A549 (cell line): ENCODE measurements around the gene ADAP1. TPM values are rescaled to one million over a fixed set of nuclear protein-coding genes. Genes with fewer than 3 reads are reported as not detected.

Experiments
- ATAC-seq, 2 experiments: fragments of 200-7000 bp in 1 of 2; fragments of >200 bp in 1 of 2; cut with Nextera tagmentation in 1 of 2; cut with Tn5 transposase in 1 of 2; 3 replicates each; pipeline versions ENCODE4 v1.8.0 to v1.9.1; 2018 to 2020; ENCODE audit warnings: mild to moderate bottlenecking in 1 of 2, moderate library complexity in 1 of 2
- CTCF ChIA-PET: fragments of 300-600 bp; sonication (Branson Sonifier 250); formaldehyde crosslinking; extraction: SDS; loops from one replicate; lab custom pipeline; 2021; ENCODE audit warnings: antibody characterized with exemption, inconsistent platforms; lab: Yijun Ruan, JAX
- POLR2A ChIA-PET: fragments of 350-600 bp; formaldehyde crosslinking; extraction: SDS; loops from one replicate; lab custom pipeline; 2021; ENCODE audit warnings: antibody characterized with exemption, inconsistent platforms; lab: Yijun Ruan, JAX
- DNase-seq, 2 experiments: peaks; one replicate each; pipeline versions ENCODE4 v3.0.0 to v3.0.0-alpha.2; 2011 to 2016; ENCODE audit warnings: low read depth in 1 of 2, low spot score in 1 of 2
- FAIRE-seq: peaks from 2 replicates; lab custom pipeline; 2011; peaks lifted over from hg19 to GRCh38; lab: Jason Lieb, UNC
- H3K27ac ChIP-seq, 2 experiments: fragments of >200 bp; sonication (Bioruptor Twin); formaldehyde crosslinking; 3 replicates each; pipeline ENCODE4 v1.5.1; 2016 to 2017
- H3K4me1 ChIP-seq: fragments of >200 bp; sonication (Bioruptor Twin); formaldehyde crosslinking; 3 replicates; pipeline ENCODE4 v1.6.1; 2016
- H3K4me2 ChIP-seq: fragments of >200 bp; sonication (Bioruptor Twin); formaldehyde crosslinking; 3 replicates; pipeline ENCODE4 v1.6.1; 2016
- H3K4me3 ChIP-seq: fragments of >200 bp; sonication (Bioruptor Twin); formaldehyde crosslinking; 3 replicates; pipeline ENCODE4 v1.5.1; 2016
- H3K9me3 ChIP-seq: fragments of >200 bp; sonication (Bioruptor Twin); formaldehyde crosslinking; 3 replicates; pipeline ENCODE4 v1.6.1; 2016
- CBX2 ChIP-seq: fragments of 200-600 bp; sonication (generic); IDR thresholded peaks from 2 replicates; pipeline ENCODE4 v1.6.1; 2016; ENCODE audit warnings: low read depth, mild to moderate bottlenecking, borderline replicate concordance
- EHF ChIP-seq: fragments of 250-450 bp; sonication (Bioruptor Pico); IDR thresholded peaks from 2 replicates; pipeline ENCODE4 v1.5.0; 2020; ENCODE audit warnings: mild to moderate bottlenecking
- FOSB ChIP-seq: fragments of 250-450 bp; sonication (Bioruptor Pico); IDR thresholded peaks from 2 replicates; pipeline ENCODE4 v1.5.0; 2020; ENCODE audit warnings: mild to moderate bottlenecking, moderate library complexity
- FOSL2 ChIP-seq, 2 experiments: fragments of 450-650 bp in 1 of 2; fragments of >200 bp in 1 of 2; sonication (Bioruptor Twin) in 1 of 2; formaldehyde crosslinking; IDR thresholded peaks; 2 replicates each; pipeline versions ENCODE4 v1.5.0 to v1.6.1; 2016 to 2020; ENCODE audit warnings: mild to moderate bottlenecking in 1 of 2, moderate library complexity in 1 of 2
- FOXS1 ChIP-seq: fragments of 250-450 bp; sonication (Bioruptor Pico); IDR thresholded peaks from 2 replicates; pipeline ENCODE4 v1.5.0; 2020; ENCODE audit warnings: mild to moderate bottlenecking, moderate library complexity
- HOXB5 ChIP-seq: fragments of 250-450 bp; sonication (Bioruptor Pico); IDR thresholded peaks from 2 replicates; pipeline ENCODE4 v1.5.0; 2020; ENCODE audit warnings: mild to moderate bottlenecking, moderate library complexity
- JUN ChIP-seq, 2 experiments: fragments of >200 bp; sonication (Bioruptor Twin); formaldehyde crosslinking; IDR thresholded peaks; 2 replicates in 1 of 2; 3 replicates in 1 of 2; pipeline ENCODE4 v1.6.1; 2016 to 2017
- JUNB ChIP-seq: fragments of >200 bp; sonication (Bioruptor Twin); formaldehyde crosslinking; IDR thresholded peaks from 2 replicates; pipeline ENCODE4 v1.6.1; 2016
- KDM5A ChIP-seq: fragments of 200-600 bp; sonication (generic); IDR thresholded peaks from 2 replicates; pipeline ENCODE4 v1.6.1; 2016; ENCODE audit warnings: antibody characterized with exemption, mild to moderate bottlenecking
- MYC ChIP-seq: IDR thresholded peaks from 2 replicates; pipeline ENCODE4 v1.6.1; 2012; ENCODE audit warnings: mild to moderate bottlenecking, inconsistent platforms, low read length, improper control_type of control experiment, borderline replicate concordance
- NPAS2 ChIP-seq: fragments of 250-450 bp; sonication (Bioruptor Pico); IDR thresholded peaks from 2 replicates; pipeline ENCODE4 v1.8.0; 2022; ENCODE audit warnings: mild to moderate bottlenecking, moderate library complexity, borderline replicate concordance
- NR3C1 ChIP-seq: fragments of >200 bp; sonication (Bioruptor Twin); formaldehyde crosslinking; IDR thresholded peaks from 3 replicates; pipeline ENCODE4 v1.6.1; 2017
- PHF8 ChIP-seq: fragments of 200-600 bp; sonication (generic); IDR thresholded peaks from 2 replicates; pipeline ENCODE4 v1.6.1; 2016; ENCODE audit warnings: low read depth, mild to moderate bottlenecking, antibody characterized with exemption, moderate library complexity, borderline replicate concordance
- POLR2A ChIP-seq: IDR thresholded peaks from 2 replicates; pipeline ENCODE4 v1.6.1; 2012; ENCODE audit warnings: mild to moderate bottlenecking, low read length
- RAD21 ChIP-seq, 2 experiments: fragments of >200 bp in 1 of 2; sonication (Bioruptor Twin) in 1 of 2; formaldehyde crosslinking in 1 of 2; IDR thresholded peaks in 1 of 2; conservative IDR thresholded peaks in 1 of 2; 2 replicates in 1 of 2; 3 replicates in 1 of 2; pipeline ENCODE4 v1.6.1; 2012 to 2018; ENCODE audit warnings: inconsistent platforms in 1 of 2
- RCOR1 ChIP-seq: fragments of 150-350 bp; IDR thresholded peaks from 2 replicates; pipeline ENCODE4 v1.6.1; 2014; ENCODE audit warnings: antibody characterized with exemption, low read length, low read depth
- RFX5 ChIP-seq: fragments of 450-650 bp; IDR thresholded peaks from 2 replicates; pipeline ENCODE4 v1.7.1; 2014; ENCODE audit warnings: antibody characterized with exemption, mild to moderate bottlenecking, moderate library complexity
- SMC3 ChIP-seq: fragments of >200 bp; sonication (Bioruptor Twin); formaldehyde crosslinking; IDR thresholded peaks from 3 replicates; pipeline ENCODE4 v1.6.1; 2018; ENCODE audit warnings: inconsistent platforms
- SREBF2 ChIP-seq: fragments of 450-650 bp; IDR thresholded peaks from 2 replicates; pipeline ENCODE4 v1.6.1; 2014; ENCODE audit warnings: mild to moderate bottlenecking, moderate library complexity
- TFCP2L1 ChIP-seq: fragments of 250-450 bp; sonication (Bioruptor Pico); IDR thresholded peaks from 2 replicates; pipeline ENCODE4 v1.5.0; 2021; ENCODE audit warnings: mild to moderate bottlenecking
- TP53 ChIP-seq: fragments of 250-450 bp; sonication (Bioruptor Pico); IDR thresholded peaks from 2 replicates; pipeline ENCODE4 v1.5.0; 2021; ENCODE audit warnings: mild to moderate bottlenecking, moderate library complexity
- ZC3H11A ChIP-seq: fragments of 450-650 bp; IDR thresholded peaks from 2 replicates; pipeline ENCODE4 v1.6.1; 2014; ENCODE audit warnings: antibody characterized with exemption, mild to moderate bottlenecking
- ZFP36 ChIP-seq: fragments of 450-650 bp; IDR thresholded peaks from 2 replicates; pipeline ENCODE4 v1.6.1; 2014; ENCODE audit warnings: borderline replicate concordance; ENCODE audit not compliant: partially characterized antibody
- WGBS: methylation state at CpG from one replicate; pipeline ENCODE4 v1.1.6; 2017; ENCODE audit errors: missing lambda C conversion rate; 5-methylcytosine and 5-hydroxymethylcytosine counted together
- polyA plus RNA-seq, 4 experiments: library from polyadenylated mRNA; depleted of rRNA in 3 of 4; stranded (reverse); fragments of >200 nt; fragmentation: RNase III in 1 of 4; extraction: RNeasy Plus Mini Kit Qiagen cat#74134 plus additional on column Dnase treatment in 1 of 4; gene quantifications; 2 replicates in 3 of 4; 3 replicates in 1 of 4; pipeline ENCODE4 v1.2.3, GENCODE V29; 2011 to 2017
- TF ChIP-seq, protein P1 (sequence below): fragments of 450-650 bp; IDR thresholded peaks from 2 replicates; pipeline ENCODE4 v1.6.1; 2014; ENCODE audit warnings: antibody characterized with exemption
- TF ChIP-seq, protein P2 (sequence below): fragments of >200 bp; sonication (Bioruptor Twin); formaldehyde crosslinking; IDR thresholded peaks from 3 replicates; pipeline ENCODE4 v1.5.1; 2016
- TF ChIP-seq, protein P3 (sequence below): fragments of 250-450 bp; sonication (Bioruptor Pico); IDR thresholded peaks from 2 replicates; pipeline ENCODE4 v1.5.0; 2020; ENCODE audit warnings: low read depth, mild to moderate bottlenecking, moderate library complexity

ADAP1 gene
- polyA plus RNA-seq, 2 of the 4 experiments (the other 2 are of a cell fraction): 1.7 to 2.5 TPM

DNA sequence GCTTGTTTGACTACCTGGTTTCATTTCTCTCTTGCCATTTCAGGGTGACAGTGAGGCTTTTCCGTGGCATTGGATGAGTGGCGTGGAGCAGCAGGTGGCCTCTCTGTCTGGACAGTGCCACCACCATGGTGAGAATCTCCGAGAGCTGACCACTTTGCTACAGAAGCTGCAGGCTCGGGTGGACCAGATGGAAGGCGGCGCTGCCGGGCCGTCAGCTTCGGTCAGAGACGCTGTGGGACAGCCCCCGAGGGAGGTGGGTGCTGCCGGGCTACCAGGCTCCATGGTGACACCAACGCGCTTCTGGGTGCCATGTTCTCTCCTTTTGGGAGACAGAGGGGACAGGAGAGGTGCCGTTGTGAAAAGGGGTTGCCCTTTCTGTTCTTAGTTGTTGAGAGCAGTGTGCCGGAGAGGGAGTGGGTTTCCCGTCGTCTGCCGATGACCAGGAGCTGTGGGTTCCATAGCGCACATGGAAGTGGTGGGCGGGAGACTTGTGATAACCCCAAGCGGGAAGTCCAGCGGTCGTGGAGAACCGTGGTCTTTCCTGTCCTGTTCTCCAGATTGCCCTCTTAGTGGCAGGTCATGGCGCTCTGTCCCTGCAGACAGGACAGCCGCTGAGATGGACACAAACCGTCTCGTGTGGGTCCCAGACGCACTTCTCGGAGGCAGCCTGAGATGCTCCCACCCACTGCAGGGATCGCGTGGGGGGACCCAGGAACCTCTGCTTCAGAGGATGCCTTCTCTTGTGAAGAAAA is 100.9 kb downstream of the ADAP1 start:
- Histone ChIP-seq H3K27ac (no peak overlapping the region), H3K4me1 (no peaks in the 10 kb centered on the region), H3K4me3 (no peak overlapping the region), H3K4me2 (no peak overlapping the region), H3K9me3 (no peaks in the 10 kb centered on the region)
- FAIRE-seq: no peak
- no peak for TF ChIP-seq FOSL2 (IDR thresholded peaks at IDR 0.05)
- no peak for TF ChIP-seq FOSL2 (CRISPR knock-in tag; IDR thresholded peaks at IDR 0.05)
- TF ChIP-seq KDM5A: no peak
- TF ChIP-seq, protein P1, sequence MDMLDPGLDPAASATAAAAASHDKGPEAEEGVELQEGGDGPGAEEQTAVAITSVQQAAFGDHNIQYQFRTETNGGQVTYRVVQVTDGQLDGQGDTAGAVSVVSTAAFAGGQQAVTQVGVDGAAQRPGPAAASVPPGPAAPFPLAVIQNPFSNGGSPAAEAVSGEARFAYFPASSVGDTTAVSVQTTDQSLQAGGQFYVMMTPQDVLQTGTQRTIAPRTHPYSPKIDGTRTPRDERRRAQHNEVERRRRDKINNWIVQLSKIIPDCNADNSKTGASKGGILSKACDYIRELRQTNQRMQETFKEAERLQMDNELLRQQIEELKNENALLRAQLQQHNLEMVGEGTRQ: no peak
- TF ChIP-seq RCOR1: no peak
- TF ChIP-seq CBX2: no peak
- no peak for TF ChIP-seq SMC3
- TF ChIP-seq EHF (CRISPR knock-in tag): no peak
- TF ChIP-seq RFX5: no peak
- no peak for TF ChIP-seq FOXS1 (CRISPR knock-in tag)
- TF ChIP-seq, protein P2, sequence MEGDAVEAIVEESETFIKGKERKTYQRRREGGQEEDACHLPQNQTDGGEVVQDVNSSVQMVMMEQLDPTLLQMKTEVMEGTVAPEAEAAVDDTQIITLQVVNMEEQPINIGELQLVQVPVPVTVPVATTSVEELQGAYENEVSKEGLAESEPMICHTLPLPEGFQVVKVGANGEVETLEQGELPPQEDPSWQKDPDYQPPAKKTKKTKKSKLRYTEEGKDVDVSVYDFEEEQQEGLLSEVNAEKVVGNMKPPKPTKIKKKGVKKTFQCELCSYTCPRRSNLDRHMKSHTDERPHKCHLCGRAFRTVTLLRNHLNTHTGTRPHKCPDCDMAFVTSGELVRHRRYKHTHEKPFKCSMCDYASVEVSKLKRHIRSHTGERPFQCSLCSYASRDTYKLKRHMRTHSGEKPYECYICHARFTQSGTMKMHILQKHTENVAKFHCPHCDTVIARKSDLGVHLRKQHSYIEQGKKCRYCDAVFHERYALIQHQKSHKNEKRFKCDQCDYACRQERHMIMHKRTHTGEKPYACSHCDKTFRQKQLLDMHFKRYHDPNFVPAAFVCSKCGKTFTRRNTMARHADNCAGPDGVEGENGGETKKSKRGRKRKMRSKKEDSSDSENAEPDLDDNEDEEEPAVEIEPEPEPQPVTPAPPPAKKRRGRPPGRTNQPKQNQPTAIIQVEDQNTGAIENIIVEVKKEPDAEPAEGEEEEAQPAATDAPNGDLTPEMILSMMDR: no peak
- no peak for TF ChIP-seq ZC3H11A
- no peak for TF ChIP-seq MYC
- no peak for TF ChIP-seq HOXB5
- TF ChIP-seq TFCP2L1 (CRISPR knock-in tag): no peak
- no peak for TF ChIP-seq ZFP36
- no peak for TF ChIP-seq RAD21 (conservative IDR thresholded peaks at IDR 0.05 in 1 of 2, IDR thresholded peaks at IDR 0.05 in 1 of 2)
- no peak for TF ChIP-seq JUN (IDR thresholded peaks at IDR 0.05)
- no peak for TF ChIP-seq NR3C1
- TF ChIP-seq, protein P3, sequence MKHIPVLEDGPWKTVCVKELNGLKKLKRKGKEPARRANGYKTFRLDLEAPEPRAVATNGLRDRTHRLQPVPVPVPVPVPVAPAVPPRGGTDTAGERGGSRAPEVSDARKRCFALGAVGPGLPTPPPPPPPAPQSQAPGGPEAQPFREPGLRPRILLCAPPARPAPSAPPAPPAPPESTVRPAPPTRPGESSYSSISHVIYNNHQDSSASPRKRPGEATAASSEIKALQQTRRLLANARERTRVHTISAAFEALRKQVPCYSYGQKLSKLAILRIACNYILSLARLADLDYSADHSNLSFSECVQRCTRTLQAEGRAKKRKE: no peak
- POLR2A ChIA-PET: no interaction called here
- CTCF ChIA-PET: interaction anchor here (1.0 to 1.5 kb wide), 4 partner anchors 12 to 65 kb away, joined by 3 to 4 read pairs (median 3); no protein-coding TSS in a partner anchor
- DNase-seq: no peak
- ATAC-seq: no peak
- WGBS: 89% methylated on average over 24 of the region's 33 CpGs

DNA sequence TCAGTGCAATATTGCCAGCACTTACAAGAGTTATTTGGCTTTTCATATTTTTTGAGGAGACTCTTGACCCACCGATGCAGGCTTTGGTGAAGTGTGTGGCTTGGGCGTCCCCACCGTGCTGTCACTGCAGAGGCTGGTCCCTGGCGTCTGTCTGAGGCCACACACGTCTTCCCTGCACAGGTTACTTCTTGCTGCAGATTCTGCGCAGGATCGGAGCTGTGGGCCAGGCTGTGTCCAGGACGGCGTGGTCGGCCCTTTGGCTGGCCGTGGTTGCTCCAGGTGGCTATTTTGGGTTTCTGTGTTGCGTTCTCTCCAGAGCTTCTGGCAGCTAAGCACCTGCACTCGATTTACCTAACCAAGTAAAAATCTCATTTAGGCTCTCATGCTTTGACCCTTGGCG is 103.3 kb downstream of the ADAP1 start:
- Histone ChIP-seq H3K9me3 (no peaks in the 10 kb centered on the region), H3K4me1 (no peaks in the 10 kb centered on the region), H3K4me3 (no peak overlapping the region), H3K27ac (no peak overlapping the region), H3K4me2 (no peak overlapping the region)
- DNase-seq (no peak), FAIRE-seq (no peak), ATAC-seq (no peak)
- CTCF ChIA-PET: interaction anchor here (0.7 to 1.7 kb wide), 4 partner anchors 9 to 22 kb away, joined by 3 to 10 read pairs (median 6); no protein-coding TSS in a partner anchor
- no peak for TF ChIP-seq PHF8
- no peak for TF ChIP-seq KDM5A
- no peak for TF ChIP-seq TP53 (CRISPR knock-in tag)
- no peak for TF ChIP-seq FOSB (CRISPR knock-in tag)
- TF ChIP-seq JUNB: no peak
- TF ChIP-seq RCOR1: no peak
- no peak for TF ChIP-seq POLR2A
- no peak for TF ChIP-seq NPAS2
- TF ChIP-seq, protein P3: no peak
- TF ChIP-seq SREBF2: no peak
- no peak for TF ChIP-seq RFX5
- WGBS: 88% methylated on average over 14 of the region's 14 CpGs
- POLR2A ChIA-PET: no interaction called here
